CD8-positive, alpha-beta memory T cell (primary cell): ENCODE measurements around the gene CAST. TPM values are rescaled to one million over a fixed set of nuclear protein-coding genes. Genes with fewer than 3 reads are reported as not detected.

Experiments used
- CTCF ChIA-PET: fragments of 350-600 bp; sonication (Branson Sonifier 250); formaldehyde crosslinking; loops from one replicate; lab custom pipeline; 2021; ENCODE audit warnings: antibody characterized with exemption; lab: Charles Lee
- POLR2A ChIA-PET: fragments of 350-600 bp; sonication (Branson Sonifier 250); formaldehyde crosslinking; loops from one replicate; lab custom pipeline; 2021; ENCODE audit warnings: antibody characterized with exemption; lab: Charles Lee
- DNase-seq, 5 donors: peaks; one replicate each; pipeline versions ENCODE4 v3.0.0 to v3.0.0-alpha.2; 2020 to 2022; ENCODE audit warnings: mixed read lengths in 1 of 5
- H3K27ac ChIP-seq: one replicate; pipeline ENCODE4 v1.7.0; 2013; ENCODE audit warnings: low read depth, mild to moderate bottlenecking, low read length, moderate library complexity
- H3K27me3 ChIP-seq: 2 replicates; pipeline ENCODE4 v1.7.0; 2013; ENCODE audit warnings: low read length, mild to moderate bottlenecking; ENCODE audit not compliant: insufficient read depth, poor library complexity, severe bottlenecking
- H3K36me3 ChIP-seq: 2 replicates; pipeline ENCODE4 v1.7.0; 2013; ENCODE audit warnings: mild to moderate bottlenecking, low read length, moderate library complexity; ENCODE audit not compliant: insufficient read depth
- H3K4me1 ChIP-seq: 2 replicates; pipeline ENCODE4 v1.7.0; 2013; ENCODE audit warnings: mild to moderate bottlenecking, low read length, moderate library complexity; ENCODE audit not compliant: insufficient read depth
- H3K4me3 ChIP-seq: 2 replicates; pipeline ENCODE4 v1.7.0; 2013; ENCODE audit warnings: mild to moderate bottlenecking, low read length
- H3K9me3 ChIP-seq: 2 replicates; pipeline ENCODE4 v1.7.0; 2013; ENCODE audit warnings: mild to moderate bottlenecking, low read length
- H3K27ac Mint-ChIP-seq, 8 donors: one replicate each; pipeline ENCODE4 v1.8.0; 2020 to 2021; ENCODE audit warnings: mixed read lengths in 8 of 8, mild to moderate bottlenecking in 6 of 8, inconsistent platforms in 3 of 8, moderate library complexity in 3 of 8
- H3K27me3 Mint-ChIP-seq, 2 donors: one replicate each; pipeline ENCODE4 v1.8.0; 2020 to 2021; ENCODE audit warnings: mixed read lengths in 2 of 2, mild to moderate bottlenecking in 1 of 2, moderate library complexity in 1 of 2
- H3K36me3 Mint-ChIP-seq, 3 donors: one replicate each; pipeline ENCODE4 v1.8.0; 2020 to 2021; ENCODE audit warnings: mixed read lengths in 3 of 3, inconsistent platforms in 1 of 3, mild to moderate bottlenecking in 1 of 3
- H3K4me1 Mint-ChIP-seq, 3 donors: one replicate each; pipeline ENCODE4 v1.8.0; 2020 to 2021; ENCODE audit warnings: mixed read lengths in 3 of 3, inconsistent platforms in 1 of 3, mild to moderate bottlenecking in 1 of 3
- H3K4me3 Mint-ChIP-seq, 7 donors: one replicate each; pipeline ENCODE4 v1.8.0; 2020 to 2021; ENCODE audit warnings: mixed read lengths in 7 of 7, mild to moderate bottlenecking in 6 of 7, moderate library complexity in 4 of 7, inconsistent platforms in 2 of 7
- H3K9me3 Mint-ChIP-seq, 5 donors: one replicate each; pipeline ENCODE4 v1.8.0; 2020 to 2022; ENCODE audit warnings: mixed read lengths in 5 of 5, mild to moderate bottlenecking in 3 of 5, moderate library complexity in 2 of 5, inconsistent platforms in 1 of 5
- polyA plus RNA-seq: library from polyadenylated mRNA; unstranded; fragments of 300-500 nt; fragmentation: Illumina TruSeq; gene quantifications from one replicate; pipeline ENCODE4 v1.2.3, GENCODE V29; 2021
- total RNA-seq, 2 experiments: library from RNA; stranded (reverse); gene quantifications; one replicate each; pipeline ENCODE4 v1.2.3, GENCODE V29; 2021

Gene CAST
- total and polyA plus RNA-seq, 3 experiments from 2014 or later = 94.6 to 134 (median 127) TPM

DNA sequence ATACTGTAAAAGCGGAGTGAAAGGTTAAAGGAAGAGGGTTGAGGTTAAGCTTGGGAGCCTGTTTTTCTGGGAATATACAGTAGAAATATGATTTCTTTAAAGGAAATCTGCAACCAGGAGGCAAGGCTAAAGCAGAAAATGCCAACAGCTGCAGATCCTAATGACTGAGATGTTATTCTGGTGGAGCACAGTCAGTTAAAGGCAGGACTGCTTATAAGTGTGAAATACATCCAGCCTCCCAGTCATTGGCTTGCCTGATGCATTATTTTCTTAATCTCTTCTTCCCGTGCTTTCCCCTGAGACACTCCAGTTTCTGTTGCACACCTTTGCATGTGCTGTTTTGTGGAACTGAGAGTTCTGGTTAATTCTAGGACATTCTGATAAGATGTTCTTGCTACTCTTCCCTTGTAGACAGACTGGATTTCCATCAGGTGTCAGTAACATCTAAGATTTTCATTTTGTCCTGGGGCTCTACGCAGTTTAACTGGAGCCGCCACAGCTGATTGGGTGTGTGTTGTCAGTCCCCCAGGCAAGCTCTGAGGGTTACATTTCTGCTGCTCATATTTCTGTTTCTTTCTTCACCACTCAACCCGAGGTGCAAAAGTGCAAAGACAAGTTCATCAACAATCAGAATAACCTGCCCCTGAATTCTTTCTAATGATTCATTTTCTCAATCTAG, 44.4 kb downstream of the CAST start:
- H3K27ac Mint-ChIP-seq = peak overlapping the region in 4 of 8 donors; percentile 13 to 76 (median 14)
- no peaks in the 10 kb centered on the region for H3K27me3 Mint-ChIP-seq
- H3K27me3 ChIP-seq = no peaks in the 10 kb centered on the region
- no peaks in the 10 kb centered on the region for H3K9me3 Mint-ChIP-seq
- no peak for DNase-seq
- H3K4me1 Mint-ChIP-seq = peaks cover 32 to 78% (median 75%) of the 10 kb centered on the region in 3 donors
- H3K36me3 Mint-ChIP-seq = peaks cover 0 to 7% (median 3%) of the 10 kb centered on the region in 3 donors
- no peaks in the 10 kb centered on the region for H3K9me3 ChIP-seq
- no peak overlapping the region for H3K27ac ChIP-seq
- no peaks in the 10 kb centered on the region for H3K36me3 ChIP-seq
- no peak overlapping the region for H3K4me3 Mint-ChIP-seq
- CTCF ChIA-PET = interaction anchor here (1.2 to 1.5 kb wide), 3 partner anchors 22 to 69 kb away, joined by 3 to 6 read pairs (median 3); no protein-coding TSS in a partner anchor
- POLR2A ChIA-PET = no interaction called here
- H3K4me1 ChIP-seq = peaks cover 28% of the 10 kb centered on the region
- no peak overlapping the region for H3K4me3 ChIP-seq

DNA sequence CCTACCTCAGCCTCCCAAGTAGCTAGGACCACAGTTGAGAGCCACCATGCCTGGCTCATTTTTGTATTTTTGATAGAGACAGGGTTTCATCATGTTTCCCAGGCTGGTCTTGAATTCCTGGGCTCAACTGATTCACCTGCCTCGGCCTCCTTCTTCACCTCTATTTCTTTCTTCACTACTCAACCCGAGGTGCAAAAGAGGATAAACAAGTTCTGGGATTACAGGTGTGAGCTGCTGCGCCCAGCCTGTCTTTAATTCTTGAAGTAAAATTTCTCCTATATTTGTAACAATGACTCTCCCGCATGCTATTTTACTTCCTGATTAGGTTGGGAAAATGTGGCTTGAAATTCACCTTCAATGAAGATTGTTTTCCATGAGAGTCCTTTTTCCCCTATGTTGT, 46.4 kb downstream of the CAST start:
- CTCF ChIA-PET = no interaction called here
- Histone ChIP-seq H3K4me3 (no peak overlapping the region), H3K36me3 (no peaks in the 10 kb centered on the region), H3K27me3 (no peaks in the 10 kb centered on the region), H3K27ac (no peak overlapping the region), H3K9me3 (no peaks in the 10 kb centered on the region), H3K4me1 (peaks cover 17% of the 10 kb centered on the region)
- Mint-ChIP-seq H3K27me3 (no peaks in the 10 kb centered on the region), H3K36me3 (peaks cover 0 to 12% (median 5%) of the 10 kb centered on the region in 3 donors), H3K9me3 (no peaks in the 10 kb centered on the region), H3K4me3 (no peak overlapping the region), H3K27ac (peak overlapping the region in 3 of 8 donors; percentile 4 to 26 (median 7)), H3K4me1 (peaks cover 31 to 80% (median 77%) of the 10 kb centered on the region in 3 donors)
- DNase-seq = no peak
- POLR2A ChIA-PET = no interaction called here

DNA sequence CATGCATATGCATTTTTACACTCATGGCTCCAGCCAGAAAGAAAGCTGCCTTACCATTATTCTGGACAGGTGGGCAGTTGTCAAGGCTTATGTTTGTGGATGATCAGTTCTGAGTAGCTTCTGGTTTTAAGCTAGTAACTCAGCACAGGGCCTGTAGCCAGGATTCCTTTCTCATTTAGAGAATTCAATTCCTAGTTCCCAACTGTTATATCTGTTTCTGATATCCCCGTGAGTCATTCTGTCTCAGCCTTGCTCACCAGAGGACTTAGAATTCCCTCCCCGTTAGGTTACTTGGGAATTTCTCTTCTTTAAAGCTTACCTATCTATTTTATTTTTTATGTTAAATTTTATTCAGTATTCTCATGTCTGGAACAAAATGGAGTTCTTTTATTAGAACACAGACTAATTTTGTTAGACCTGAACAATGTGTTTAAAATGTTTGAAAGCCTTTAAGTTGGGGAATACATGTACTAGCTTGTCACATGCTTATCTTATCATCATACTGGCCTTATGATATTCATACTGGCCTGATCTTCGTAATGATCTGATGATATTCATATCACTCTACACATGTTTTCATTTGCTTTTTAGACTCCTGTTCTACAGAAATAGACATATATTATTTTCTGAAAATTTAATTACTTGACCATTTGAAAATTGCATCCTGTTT, 47.1 kb downstream of the CAST start:
- no peaks in the 10 kb centered on the region for H3K27me3 ChIP-seq
- no peak for DNase-seq
- no peaks in the 10 kb centered on the region for H3K36me3 ChIP-seq
- peaks cover 0 to 14% (median 3%) of the 10 kb centered on the region in 3 donors for H3K36me3 Mint-ChIP-seq
- POLR2A ChIA-PET = no interaction called here
- no peak overlapping the region for H3K27ac ChIP-seq
- H3K4me1 ChIP-seq = peaks cover 12% of the 10 kb centered on the region
- no peaks in the 10 kb centered on the region for H3K9me3 ChIP-seq
- no peak overlapping the region for H3K4me3 ChIP-seq
- peaks cover 30 to 80% (median 77%) of the 10 kb centered on the region in 3 donors for H3K4me1 Mint-ChIP-seq
- CTCF ChIA-PET = no interaction called here
- no peak overlapping the region for H3K4me3 Mint-ChIP-seq
- H3K27ac Mint-ChIP-seq = peak overlapping the region in 3 of 8 donors; percentile 7 to 45 (median 26)
- H3K9me3 Mint-ChIP-seq = no peaks in the 10 kb centered on the region
- no peaks in the 10 kb centered on the region for H3K27me3 Mint-ChIP-seq

DNA sequence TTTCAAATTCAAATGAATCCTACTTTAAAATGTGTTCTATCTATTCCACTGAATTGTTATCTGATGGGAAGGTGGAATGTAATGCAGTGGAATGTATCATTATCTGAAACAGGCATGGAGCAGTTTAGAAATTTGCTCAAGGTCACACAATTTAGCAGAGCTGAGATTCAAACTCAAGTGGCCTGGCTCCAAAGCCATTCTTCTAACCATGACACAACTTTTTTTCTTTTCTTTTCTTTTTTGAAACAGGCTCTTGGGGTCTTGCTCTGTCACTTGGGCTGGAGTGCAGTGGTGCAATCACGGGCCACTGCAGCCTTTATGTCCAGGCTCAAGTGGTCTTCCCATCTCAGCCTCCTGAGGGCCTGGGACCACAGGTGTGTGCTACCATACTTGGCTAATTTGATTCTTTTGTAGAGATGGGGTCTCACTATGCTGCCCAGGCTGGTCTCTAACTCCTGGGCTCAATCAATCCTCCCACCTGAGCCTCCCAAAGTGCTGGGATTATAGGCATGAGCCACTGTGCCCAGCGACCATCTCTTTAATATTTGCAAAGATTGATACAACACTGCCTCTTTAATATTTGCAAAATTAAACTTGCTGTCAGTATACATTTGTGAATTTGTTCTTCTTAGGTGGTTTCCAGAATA, 50.0 kb downstream of the CAST start:
- Mint-ChIP-seq H3K4me1 (peaks cover 46 to 87% (median 85%) of the 10 kb centered on the region in 3 donors), H3K4me3 (no peak overlapping the region), H3K36me3 (peaks cover 0 to 22% (median 5%) of the 10 kb centered on the region in 3 donors), H3K27ac (peak overlapping the region in 7 of 8 donors; percentile 32 to 86 (median 53)), H3K9me3 (no peaks in the 10 kb centered on the region), H3K27me3 (no peaks in the 10 kb centered on the region)
- H3K4me1 ChIP-seq = peaks cover 34% of the 10 kb centered on the region
- H3K27ac ChIP-seq = no peak overlapping the region
- H3K9me3 ChIP-seq = no peaks in the 10 kb centered on the region
- POLR2A ChIA-PET = no interaction called here
- H3K36me3 ChIP-seq = no peaks in the 10 kb centered on the region
- no peak overlapping the region for H3K4me3 ChIP-seq
- H3K27me3 ChIP-seq = no peaks in the 10 kb centered on the region
- CTCF ChIA-PET = no interaction called here
- DNase-seq = no peak

DNA sequence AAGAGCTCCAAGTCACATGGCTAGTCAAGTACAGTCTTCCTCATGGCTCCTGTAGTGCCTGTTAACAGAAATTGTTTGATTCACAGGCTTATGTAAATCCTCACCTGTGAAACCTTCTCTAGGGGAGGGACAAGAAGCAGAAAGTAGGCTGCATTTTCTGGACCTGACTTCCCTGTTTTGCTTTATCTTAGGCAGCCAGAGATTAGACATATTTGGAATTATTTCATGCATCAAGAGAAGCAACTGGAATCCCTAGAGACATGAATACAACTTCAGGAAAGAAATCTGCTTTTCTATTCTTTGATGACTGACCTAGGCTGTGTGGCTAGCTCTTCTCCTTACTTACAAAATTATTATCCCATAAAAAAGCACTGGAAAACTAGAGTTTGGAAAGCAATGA, 52.3 kb downstream of the CAST start:
- H3K9me3 Mint-ChIP-seq = no peaks in the 10 kb centered on the region
- Histone ChIP-seq H3K4me3 (no peak overlapping the region), H3K27ac (peak overlapping the region; percentile 46), H3K4me1 (peaks cover 33% of the 10 kb centered on the region), H3K9me3 (no peaks in the 10 kb centered on the region), H3K36me3 (no peaks in the 10 kb centered on the region), H3K27me3 (no peaks in the 10 kb centered on the region)
- CTCF ChIA-PET = interaction anchor here (0.9 kb wide), 1 partner anchor 20 kb away, joined by 3 read pairs; no protein-coding TSS in a partner anchor
- H3K27me3 Mint-ChIP-seq = no peaks in the 10 kb centered on the region
- peak overlapping the region; percentile 92 to 97 (median 94) for H3K27ac Mint-ChIP-seq
- peaks cover 54 to 90% (median 87%) of the 10 kb centered on the region in 3 donors for H3K4me1 Mint-ChIP-seq
- POLR2A ChIA-PET = interaction anchor here (1.1 kb wide), 1 partner anchor 13 kb away, joined by 5 read pairs; no protein-coding TSS in a partner anchor
- H3K4me3 Mint-ChIP-seq = peak overlapping the region in 1 of 7 donors; percentile 43
- DNase-seq = no peak
- peaks cover 0 to 31% (median 8%) of the 10 kb centered on the region in 3 donors for H3K36me3 Mint-ChIP-seq

DNA sequence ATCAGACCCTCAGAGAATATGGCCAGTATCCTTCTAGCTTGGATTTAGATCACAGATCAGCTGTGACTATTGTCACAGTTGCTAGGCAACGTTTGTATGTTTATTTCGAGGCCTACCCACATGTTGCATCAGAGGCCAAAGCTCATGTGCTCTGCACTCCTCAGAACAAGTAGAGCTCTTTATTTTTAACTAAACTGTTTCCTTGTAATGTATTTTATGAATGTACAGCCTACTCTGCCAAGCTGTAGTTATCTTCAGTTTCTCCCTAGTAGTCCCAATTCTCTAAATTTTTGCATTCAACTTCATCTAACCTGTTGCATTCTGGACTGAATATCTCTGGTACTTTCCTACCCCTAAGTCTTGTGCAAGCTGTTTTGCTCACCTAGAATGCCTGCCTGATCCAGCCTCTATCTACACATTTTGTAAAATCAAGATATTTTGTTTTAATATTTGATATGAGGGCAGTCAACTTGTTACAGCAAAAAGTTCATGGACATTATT, 52.8 kb downstream of the CAST start:
- Histone ChIP-seq H3K4me1 (peaks cover 33% of the 10 kb centered on the region), H3K36me3 (no peaks in the 10 kb centered on the region), H3K27ac (peak overlapping the region; percentile 46), H3K9me3 (no peaks in the 10 kb centered on the region), H3K4me3 (no peak overlapping the region), H3K27me3 (no peaks in the 10 kb centered on the region)
- peak; percentile 6 to 65 (median 46) for DNase-seq
- peaks cover 54 to 91% (median 86%) of the 10 kb centered on the region in 3 donors for H3K4me1 Mint-ChIP-seq
- H3K27me3 Mint-ChIP-seq = no peaks in the 10 kb centered on the region
- POLR2A ChIA-PET = interaction anchor here (0.5 to 1.1 kb wide), 3 partner anchors 13 to 162 kb away, joined by 3 to 5 read pairs (median 4); no protein-coding TSS in a partner anchor
- H3K36me3 Mint-ChIP-seq = peaks cover 0 to 33% (median 8%) of the 10 kb centered on the region in 3 donors
- peak overlapping the region; percentile 92 to 97 (median 94) for H3K27ac Mint-ChIP-seq
- H3K9me3 Mint-ChIP-seq = no peaks in the 10 kb centered on the region
- H3K4me3 Mint-ChIP-seq = peak overlapping the region in 2 of 7 donors; percentile 43 to 61
- CTCF ChIA-PET = interaction anchor here (0.9 kb wide), 1 partner anchor 19 kb away, joined by 3 read pairs; no protein-coding TSS in a partner anchor

DNA sequence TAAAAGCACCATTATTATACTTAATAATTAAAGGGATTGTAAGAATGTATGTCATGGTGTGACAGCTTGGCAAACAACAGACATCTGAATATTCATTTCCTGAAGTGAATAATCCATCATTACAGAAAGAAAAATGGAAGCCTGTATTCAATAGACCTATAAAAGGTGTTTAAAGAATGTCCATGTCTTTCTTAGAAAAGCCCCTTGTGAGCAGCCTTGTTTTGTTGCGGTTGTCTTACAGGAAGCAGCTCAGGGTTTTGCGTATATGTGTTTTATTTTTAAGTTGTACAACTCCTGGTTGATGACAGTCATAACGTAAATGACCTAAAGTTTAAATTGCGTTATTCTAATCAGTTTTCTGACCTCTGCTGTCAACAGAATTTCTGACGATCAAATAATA, 53.8 kb downstream of the CAST start:
- H3K4me1 ChIP-seq = peaks cover 33% of the 10 kb centered on the region
- no peaks in the 10 kb centered on the region for H3K27me3 ChIP-seq
- H3K4me3 ChIP-seq = no peak overlapping the region
- peaks cover 59 to 93% (median 86%) of the 10 kb centered on the region in 3 donors for H3K4me1 Mint-ChIP-seq
- H3K27ac ChIP-seq = peak overlapping the region; percentile 46
- no peaks in the 10 kb centered on the region for H3K9me3 Mint-ChIP-seq
- peak overlapping the region in 4 of 7 donors; percentile 2 to 28 (median 26) for H3K4me3 Mint-ChIP-seq
- no peaks in the 10 kb centered on the region for H3K9me3 ChIP-seq
- no peaks in the 10 kb centered on the region for H3K36me3 ChIP-seq
- H3K27me3 Mint-ChIP-seq = no peaks in the 10 kb centered on the region
- peak overlapping the region; percentile 92 to 97 (median 94) for H3K27ac Mint-ChIP-seq
- ChIA-PET CTCF (interaction anchor here (0.8 kb wide), 1 partner anchor 55 kb away, joined by 3 read pairs; no protein-coding TSS in a partner anchor), POLR2A (no interaction called here)
- peaks cover 0 to 36% (median 7%) of the 10 kb centered on the region in 3 donors for H3K36me3 Mint-ChIP-seq
- DNase-seq = peak in 3 of 5 donors; percentile 5 to 38 (median 31)
